HG02610 (cell line): ENCODE measurements around the gene HSF2.

ENCODE experiments used
- ATAC-seq: cut with Tn5 transposase; IDR thresholded peaks from one replicate; pipeline ENCODE4 v1.9.1; 2021; ENCODE audit warnings: mild to moderate bottlenecking, moderate library complexity; ENCODE audit not compliant: unreplicated experiment

Gene HSF2

GRCh38 chr6:122394016-122394415 lies 5.4 kb upstream of the HSF2 start:
- ATAC-seq = no peak

- ATAC-seq = no peak
Measured at GRCh38 chr6:122399055-122399347, 451 bp upstream of the HSF2 start.

- no peak for ATAC-seq
Measured at GRCh38 chr6:122400121-122400450, 634 bp downstream of the HSF2 start.

GRCh38 chr6:122400462-122401089 lies 1.1 kb downstream of the HSF2 start:
- ATAC-seq = no peak

- no peak for ATAC-seq
Measured at GRCh38 chr6:122401104-122401503, 1.7 kb downstream of the HSF2 start.

- no peak for ATAC-seq
Measured at GRCh38 chr6:122404444-122404843, 5.0 kb downstream of the HSF2 start.

- no peak for ATAC-seq
Measured at GRCh38 chr6:122405417-122405816, 6.0 kb downstream of the HSF2 start.

GRCh38 chr6:122406187-122406586 lies 6.7 kb downstream of the HSF2 start:
- no peak for ATAC-seq

GRCh38 chr6:122407712-122408111 lies 8.3 kb downstream of the HSF2 start:
- no peak for ATAC-seq

- no peak for ATAC-seq
Measured at GRCh38 chr6:122408240-122408639, 8.8 kb downstream of the HSF2 start.

GRCh38 chr6:122408702-122409458 lies 9.4 kb downstream of the HSF2 start:
- ATAC-seq = no peak

GRCh38 chr6:122412001-122412400 lies 12.5 kb downstream of the HSF2 start:
- no peak for ATAC-seq

- no peak for ATAC-seq
Measured at GRCh38 chr6:122416825-122417224, 17.4 kb downstream of the HSF2 start.

GRCh38 chr6:122422003-122422402 lies 22.6 kb downstream of the HSF2 start:
- ATAC-seq = no peak

GRCh38 chr6:122422614-122423267 lies 23.3 kb downstream of the HSF2 start:
- peak; percentile 98 for ATAC-seq

GRCh38 chr6:122423734-122424133 lies 24.3 kb downstream of the HSF2 start:
- no peak for ATAC-seq

GRCh38 chr6:122426597-122426996 lies 27.1 kb downstream of the HSF2 start:
- ATAC-seq = no peak

- ATAC-seq = no peak
Measured at GRCh38 chr6:122428781-122429180, 29.3 kb downstream of the HSF2 start.

- no peak for ATAC-seq
Measured at GRCh38 chr6:122429323-122429722, 29.9 kb downstream of the HSF2 start.

GRCh38 chr6:122431780-122432179 lies 32.3 kb downstream of the HSF2 start:
- ATAC-seq = no peak

GRCh38 chr6:122432816-122433215 lies 33.4 kb downstream of the HSF2 start:
- no peak for ATAC-seq

GRCh38 chr6:122438975-122439374 lies 39.5 kb downstream of the HSF2 start:
- ATAC-seq = no peak
